Right ventricle myocardium inferior (tissue), 1 donor: ENCODE results near the gene PLD1. TPM values are rescaled to one million over a fixed set of nuclear protein-coding genes. Genes with fewer than 3 reads are reported as not detected.
"Not testable (repeated sequence)": the region's sequence is repeated elsewhere in the genome, so short reads cannot be mapped to it uniquely, and the experiment has no call there.

ENCODE experiments used
- ATAC-seq: fragments of 200-7000 bp; cut with Tn5 transposase; one replicate; pipeline ENCODE4 v1.9.1; 2020; ENCODE audit warnings: mild to moderate bottlenecking, moderate library complexity
- DNase-seq: peaks from one replicate; pipeline ENCODE4 v3.0.0; 2021; ENCODE audit errors: missing footprints
- intact Hi-C: fragments of 100-400 bp; cut with DNase I; formaldehyde crosslinking; loops from one replicate; pipeline ENCODE4 v1.11.0; 2022
- long read RNA-seq: library from polyadenylated mRNA; unstranded; transcript quantifications from one replicate; pipeline ENCODE4 v2.0.0, GENCODE V29; 2021
- total RNA-seq: library from RNA; stranded (reverse); fragmentation: NEBNext Ultra II Directional; extraction: Animal tissue kit (Norgen Biotek cat#: 25700); gene quantifications from one replicate; pipeline ENCODE4 v1.2.1, GENCODE V29; 2021
- donor health status: DM: no; HTN: yes; CAD: no; lungs with severe emphysema.

The PLD1 gene
- 78.0 TPM for total RNA-seq
- long read RNA-seq, partial matches to known transcripts: 11 of 14 reads
- long read RNA-seq, other reads (novel, unspliced or antisense): 3 of 14 reads

DNA sequence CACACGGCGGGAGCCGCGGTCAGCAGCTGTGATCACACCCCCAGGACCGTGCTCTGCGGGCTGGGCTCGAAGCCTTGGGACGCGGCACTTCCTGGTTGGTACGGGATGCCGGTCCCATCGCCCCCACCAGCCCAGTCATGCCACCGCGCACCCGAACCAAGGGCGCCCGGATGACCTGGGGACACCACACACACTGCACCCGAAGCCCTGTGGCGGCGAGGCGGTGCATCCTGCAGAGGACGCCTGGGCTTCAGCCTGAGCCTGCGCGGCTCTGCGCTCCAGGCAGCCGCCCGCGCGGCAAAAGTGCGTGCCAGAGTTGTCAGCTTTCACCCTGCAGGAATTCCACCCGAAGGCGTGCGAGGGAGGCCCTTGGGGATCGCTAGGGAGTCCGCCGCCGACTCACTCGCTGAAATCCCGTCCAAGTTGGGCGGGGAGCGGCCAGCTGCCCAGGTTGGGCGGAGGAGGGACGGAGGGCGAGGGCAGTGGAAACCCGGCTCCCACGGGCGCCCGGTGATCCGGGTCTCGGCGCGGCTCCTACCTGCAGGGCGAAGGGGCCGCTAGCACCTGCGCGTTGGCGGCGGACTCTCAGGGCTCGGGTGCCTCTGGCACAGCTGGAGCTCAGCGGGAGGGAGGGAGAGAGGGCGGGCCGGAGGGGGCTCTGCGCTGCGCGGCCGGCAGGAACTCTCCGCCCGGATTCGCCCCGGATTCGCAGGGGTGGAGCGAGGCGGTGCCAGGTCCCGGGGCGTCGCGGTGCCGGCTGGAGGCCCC, at the start of gene PLD1:
TSS of gene PLD1 (minus strand) at position 623 of the 768 bp plus-strand sequence. CDS start 72,432 bp downstream, outside the sequence.
- intact Hi-C loops: no loop called here
- ATAC-seq (peak; percentile 85), DNase-seq (peak; percentile 96)

DNA sequence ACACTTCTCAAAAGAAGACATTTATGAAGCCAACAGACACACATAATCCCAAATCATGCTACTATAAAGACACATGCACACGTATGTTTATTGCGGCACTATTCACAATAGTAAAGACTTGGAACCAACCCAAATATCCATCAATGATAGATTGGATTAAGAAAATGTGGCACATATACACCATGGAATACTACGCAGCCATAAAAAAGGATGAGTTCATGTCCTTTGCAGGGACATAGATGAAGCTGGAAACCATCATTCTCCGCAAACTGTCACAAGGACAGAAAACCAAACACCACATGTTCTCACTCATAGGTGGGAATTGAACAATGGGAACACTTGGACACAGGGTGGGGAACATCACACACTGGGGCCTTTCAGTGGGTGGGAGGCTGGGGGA, 48.5 kb upstream of the PLD1 start:
- intact Hi-C loops, ATAC-seq, DNase-seq: not testable (repeated sequence)

DNA sequence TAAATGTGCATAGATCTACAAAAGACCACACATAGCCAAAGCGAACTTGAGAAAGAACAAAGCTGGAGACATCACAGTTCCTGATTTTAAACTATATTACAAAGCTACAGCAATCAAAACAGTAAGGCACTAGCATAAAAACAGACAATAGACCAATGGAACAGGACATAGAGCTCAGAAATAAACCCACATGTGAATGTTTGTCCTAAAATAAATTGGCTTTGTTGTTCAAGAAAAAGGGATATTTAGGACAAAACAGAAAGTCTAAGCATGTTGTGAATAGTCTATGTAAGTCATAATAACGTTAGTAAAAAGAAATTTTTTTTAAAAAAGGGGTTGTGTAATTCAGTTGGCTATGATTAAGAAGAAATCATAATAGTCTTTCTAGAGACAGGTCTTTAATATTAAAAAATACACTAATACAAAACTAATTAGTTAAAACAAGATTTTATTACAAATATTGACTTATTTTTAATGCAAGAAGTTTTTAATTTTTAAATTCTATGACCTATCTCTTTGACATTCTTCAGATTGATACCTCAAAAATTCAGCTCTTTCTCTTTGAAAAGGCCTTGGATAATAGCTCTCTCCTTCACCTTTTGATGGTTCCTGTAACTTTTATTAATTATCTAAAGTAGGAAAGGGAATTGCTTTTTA, 44.5 kb upstream of the PLD1 start:
- intact Hi-C loops: no loop called here
- DNase-seq: no peak
- ATAC-seq: no peak

GRCh38 chr3:171851660-171852058, 41.4 kb upstream of the PLD1 start:
- no peak for ATAC-seq

GRCh38 chr3:171850960-171851659, 40.8 kb upstream of the PLD1 start:
- intact Hi-C loops: no loop called here
- ATAC-seq (no peak), DNase-seq (no peak)

More at GRCh38 chr3:171851660-171852058, 41.4 kb upstream of the PLD1 start:
- intact Hi-C loops: no loop called here
- no peak for DNase-seq

DNA sequence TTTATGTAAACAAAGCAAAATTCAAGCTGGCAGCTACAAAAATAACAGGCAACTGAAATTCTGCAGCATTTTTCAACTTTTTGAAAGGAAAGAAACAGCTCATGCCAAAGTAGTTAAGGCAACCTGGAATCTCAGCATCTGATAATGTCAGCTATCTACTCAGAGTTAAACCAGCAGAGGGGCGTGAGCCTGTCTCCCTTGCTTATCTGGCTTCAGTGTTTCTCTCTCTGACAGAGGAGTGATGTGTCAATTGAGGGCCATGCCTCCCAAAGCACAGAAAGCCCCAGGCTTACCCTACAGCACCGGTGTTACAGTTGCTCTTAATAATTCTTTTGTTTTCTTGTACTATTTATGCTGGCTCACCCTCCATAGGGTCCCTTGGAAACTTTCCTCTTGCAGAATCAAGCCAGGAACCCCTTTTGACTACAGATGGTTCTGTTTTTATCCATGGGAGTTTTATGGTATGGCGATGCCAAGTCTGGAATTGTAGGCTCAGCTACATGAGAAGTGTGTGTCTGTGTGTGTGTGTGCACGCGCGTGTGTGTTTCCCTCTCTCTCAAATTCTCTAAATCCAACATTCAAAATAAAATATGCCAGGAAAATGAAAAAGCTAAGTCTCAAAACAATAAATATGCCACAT, 40.2 kb upstream of the PLD1 start:
- DNase-seq: no peak
- intact Hi-C loops: no loop called here
- no peak for ATAC-seq

DNA sequence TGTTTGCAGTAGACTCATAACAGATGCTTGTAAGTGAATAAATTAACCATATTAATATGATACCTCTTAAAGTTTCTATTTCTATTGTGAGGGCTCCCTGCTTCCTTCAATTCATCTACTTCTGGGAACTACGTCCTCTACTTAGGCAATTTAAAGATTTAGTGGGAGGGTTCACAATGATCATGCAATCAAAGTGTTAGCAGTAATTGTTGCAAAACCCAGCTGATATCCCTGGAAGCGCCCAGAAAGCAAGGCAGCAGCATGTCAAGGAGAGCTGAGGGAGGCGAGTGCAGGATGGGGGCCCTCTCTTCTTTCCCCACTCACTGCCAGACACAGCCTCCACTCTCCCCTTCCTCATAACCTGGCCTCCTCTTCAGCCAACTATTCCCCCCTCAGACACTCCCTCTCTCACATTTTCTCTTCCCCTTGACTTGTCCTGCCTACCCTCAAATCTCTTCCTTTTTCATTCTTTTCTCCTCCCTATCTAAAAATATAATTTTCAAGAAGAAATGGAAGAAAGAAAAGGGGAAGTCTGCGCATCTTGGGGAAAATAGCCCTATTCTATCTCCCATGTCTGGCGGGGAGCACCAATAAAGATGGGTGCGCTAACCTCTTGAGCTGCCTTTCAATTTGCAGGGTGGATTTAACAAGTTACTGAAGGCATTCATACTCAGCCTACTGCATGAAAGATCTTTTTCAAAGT, 39.5 kb upstream of the PLD1 start:
- no peak for DNase-seq
- intact Hi-C loops: no loop called here
- no peak for ATAC-seq

DNA sequence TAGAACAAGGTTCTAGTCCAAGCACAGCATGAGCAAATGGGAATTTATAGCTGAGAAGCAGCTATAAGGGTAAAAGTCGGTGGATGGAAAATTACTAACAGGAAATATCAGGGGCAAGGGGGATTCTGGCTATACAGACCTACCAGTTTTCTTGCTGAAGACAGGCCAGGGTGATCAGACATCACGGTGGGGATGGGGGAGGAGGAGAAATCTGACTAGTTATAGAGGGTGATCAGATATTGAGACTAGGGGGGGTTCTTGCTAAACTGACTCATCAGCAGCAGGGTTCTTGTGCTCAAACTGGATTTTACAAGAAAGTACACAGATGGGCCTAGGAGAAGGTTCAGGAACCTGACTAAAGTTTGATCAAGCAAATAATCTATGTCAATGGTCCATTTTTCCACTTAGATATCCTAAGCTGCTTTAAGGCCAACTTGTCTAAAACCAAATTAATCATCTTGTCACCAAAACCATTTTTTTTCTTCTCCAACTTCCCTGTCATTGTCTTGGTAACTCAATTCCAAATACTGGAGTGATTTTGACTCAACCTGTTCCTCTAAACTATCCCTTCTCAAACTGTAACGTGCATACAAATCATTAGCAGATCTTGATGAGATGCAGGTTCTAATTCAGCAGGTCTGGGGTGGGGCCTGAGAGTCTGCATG, 37.4 kb upstream of the PLD1 start:
- intact Hi-C loops: no loop called here
- DNase-seq: no peak
- no peak for ATAC-seq

DNA sequence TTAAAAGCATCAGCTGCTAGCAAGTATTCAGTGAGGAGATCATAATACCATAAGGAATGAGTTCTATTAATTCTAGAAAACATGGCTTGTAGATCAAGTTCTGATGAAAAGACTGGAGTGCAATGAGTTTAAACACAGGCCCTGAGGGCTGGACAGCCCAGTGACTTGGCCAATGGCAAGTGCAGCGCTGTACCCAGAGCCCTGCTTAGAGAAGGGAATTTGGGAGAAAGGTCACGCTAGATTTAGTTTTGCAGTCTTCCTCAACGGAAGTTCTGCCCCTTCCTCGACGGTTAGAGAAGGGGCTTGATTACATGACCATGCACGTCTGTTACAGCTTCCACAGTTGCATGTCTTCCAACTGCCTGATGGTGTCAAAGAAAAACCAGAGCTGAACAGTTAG, 36.9 kb upstream of the PLD1 start:
- DNase-seq: no peak
- intact Hi-C loops: no loop called here
- peak; percentile 28 for ATAC-seq

- intact Hi-C loops: no loop called here
- no peak for ATAC-seq
- no peak for DNase-seq
Measured at GRCh38 chr3:171846597-171846996, 36.3 kb upstream of the PLD1 start.

GRCh38 chr3:171845481-171846284, 35.4 kb upstream of the PLD1 start:
- ATAC-seq: no peak
- intact Hi-C loops: no loop called here
- no peak for DNase-seq

DNA sequence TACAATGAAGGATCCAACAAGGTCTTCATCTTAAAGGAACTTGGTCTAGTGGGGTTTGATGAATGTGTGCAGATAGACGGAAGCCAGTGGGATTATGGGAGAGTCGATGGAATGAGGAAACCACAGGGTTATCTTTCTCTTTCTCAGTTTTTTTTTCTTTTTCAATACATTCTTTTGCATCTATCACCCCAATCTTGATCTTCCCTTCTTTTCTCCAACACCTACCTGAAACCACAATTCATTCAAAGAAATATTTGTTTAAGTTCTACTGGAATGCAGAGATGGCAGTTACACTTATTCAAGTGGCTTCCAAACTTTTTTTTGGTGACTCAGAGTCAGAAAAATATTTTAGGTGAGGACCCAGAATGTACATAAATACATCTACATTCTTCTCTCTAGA, 34.6 kb upstream of the PLD1 start:
- ATAC-seq: no peak
- no peak for DNase-seq
- intact Hi-C loops: no loop called here

GRCh38 chr3:171842864-171843518, 32.7 kb upstream of the PLD1 start, which contains the start of gene TMEM212:
TMEM212 (plus strand) TSS chr3:171843349; CDS start chr3:171843384, 35 bp downstream.
- no peak for ATAC-seq
- DNase-seq: no peak
- intact Hi-C loops: no loop called here

DNA sequence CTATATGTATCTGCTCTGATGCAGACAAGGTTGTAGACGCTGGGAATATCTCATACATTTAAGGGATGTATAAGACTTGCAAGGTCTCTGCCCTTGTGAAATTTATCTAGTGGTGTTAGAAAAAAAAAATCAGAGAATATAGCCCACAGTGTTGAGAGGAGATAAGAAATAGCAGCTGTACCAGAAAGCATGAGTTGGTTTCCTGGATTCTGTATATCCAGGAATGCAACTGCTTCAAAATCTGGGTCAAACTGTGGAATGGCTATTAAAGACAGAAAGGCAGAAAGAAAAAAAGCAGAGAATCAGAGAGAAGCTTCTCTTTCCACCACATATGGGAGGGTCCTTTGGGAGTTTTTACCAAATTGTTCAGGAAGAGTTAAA, 31.3 kb upstream of the PLD1 start:
- intact Hi-C loops: no loop called here
- no peak for DNase-seq
- no peak for ATAC-seq

- intact Hi-C loops: no loop called here
- no peak for DNase-seq
- ATAC-seq: no peak
Measured at GRCh38 chr3:171840811-171841619, 30.7 kb upstream of the PLD1 start.

DNA sequence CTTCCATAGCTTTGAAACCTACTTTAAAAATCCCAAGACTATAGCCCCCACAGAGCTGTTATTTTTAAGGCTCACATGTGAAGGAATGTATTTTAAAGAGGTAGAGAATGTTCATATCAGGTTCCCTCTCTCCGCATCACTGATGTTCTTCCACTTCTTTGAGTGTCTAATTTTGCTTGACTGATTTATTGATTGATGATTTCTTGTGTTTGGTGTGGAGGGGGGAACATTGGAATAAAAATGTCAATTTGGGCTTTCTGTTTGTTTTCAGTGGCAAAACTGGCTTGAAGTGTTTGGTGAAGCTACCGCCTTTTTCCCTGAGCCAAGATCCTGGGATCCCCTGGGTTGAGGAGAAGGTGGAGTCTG, 30.1 kb upstream of the PLD1 start:
- intact Hi-C loops: no loop called here
- no peak for ATAC-seq
- DNase-seq: no peak
